ENCODE results near the gene EMILIN3.

DNA sequence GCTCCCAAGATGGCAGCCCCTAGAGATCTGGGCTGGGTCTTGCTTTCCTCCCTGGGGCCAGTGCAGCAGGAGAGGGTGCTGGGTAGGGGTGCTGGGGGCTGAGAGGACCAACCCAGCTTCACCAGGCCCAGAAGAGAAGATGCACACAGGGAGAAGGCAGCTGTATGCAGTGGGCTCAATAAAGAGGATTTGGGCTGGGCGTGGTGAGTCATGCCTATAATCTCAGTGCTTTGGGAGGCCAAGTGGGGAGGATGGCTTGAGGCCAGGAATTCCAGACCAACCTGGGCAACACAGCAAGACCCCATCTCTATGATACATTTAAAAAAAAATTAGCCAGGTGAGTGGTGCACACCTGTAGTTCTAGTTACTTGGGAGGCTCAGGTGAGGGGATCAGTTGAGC, 25.7 kb upstream of the EMILIN3 start:
- TF ChIP-seq, protein P1, sequence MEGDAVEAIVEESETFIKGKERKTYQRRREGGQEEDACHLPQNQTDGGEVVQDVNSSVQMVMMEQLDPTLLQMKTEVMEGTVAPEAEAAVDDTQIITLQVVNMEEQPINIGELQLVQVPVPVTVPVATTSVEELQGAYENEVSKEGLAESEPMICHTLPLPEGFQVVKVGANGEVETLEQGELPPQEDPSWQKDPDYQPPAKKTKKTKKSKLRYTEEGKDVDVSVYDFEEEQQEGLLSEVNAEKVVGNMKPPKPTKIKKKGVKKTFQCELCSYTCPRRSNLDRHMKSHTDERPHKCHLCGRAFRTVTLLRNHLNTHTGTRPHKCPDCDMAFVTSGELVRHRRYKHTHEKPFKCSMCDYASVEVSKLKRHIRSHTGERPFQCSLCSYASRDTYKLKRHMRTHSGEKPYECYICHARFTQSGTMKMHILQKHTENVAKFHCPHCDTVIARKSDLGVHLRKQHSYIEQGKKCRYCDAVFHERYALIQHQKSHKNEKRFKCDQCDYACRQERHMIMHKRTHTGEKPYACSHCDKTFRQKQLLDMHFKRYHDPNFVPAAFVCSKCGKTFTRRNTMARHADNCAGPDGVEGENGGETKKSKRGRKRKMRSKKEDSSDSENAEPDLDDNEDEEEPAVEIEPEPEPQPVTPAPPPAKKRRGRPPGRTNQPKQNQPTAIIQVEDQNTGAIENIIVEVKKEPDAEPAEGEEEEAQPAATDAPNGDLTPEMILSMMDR (IDR thresholded peaks at IDR 0.05), result no peak
- TF ChIP-seq POLR2A (IDR thresholded peaks at IDR 0.05), result no peak
- no peak for TF ChIP-seq POLR2AphosphoS5 (IDR thresholded peaks at IDR 0.05)
- TF ChIP-seq EP300 (IDR thresholded peaks at IDR 0.05), result no peak

All from sigmoid colon (tissue), 4 donors.